HL-60 (cell line): ENCODE measurements around the gene S100A9.

Experiments used
- DNase-seq, 2 experiments: peaks; one replicate each; pipeline ENCODE4 v3.0.0-alpha.2; 2010 to 2020; ENCODE audit warnings: low read depth in 1 of 2, low spot score in 1 of 2
- H3K27ac ChIP-seq: fragments of 250-450 bp; sonication (Bioruptor Pico); replicated peaks from 2 replicates; pipeline ENCODE4 v1.5.1; 2020; ENCODE audit warnings: mild to moderate bottlenecking, moderate library complexity
- H3K27me3 ChIP-seq: fragments of 250-450 bp; sonication (Bioruptor Pico); 2 replicates; pipeline ENCODE4 v1.5.1; 2021; ENCODE audit warnings: mild to moderate bottlenecking, moderate library complexity; ENCODE audit not compliant: insufficient read depth, poor library complexity, severe bottlenecking
- H3K4me3 ChIP-seq: replicated peaks from 2 replicates; pipeline ENCODE4 v1.5.1; 2011; ENCODE audit warnings: mild to moderate bottlenecking, control low read depth, low read length; ENCODE audit not compliant: insufficient read depth
- GABPA ChIP-seq: IDR thresholded peaks from 2 replicates; pipeline ENCODE4 v1.6.1; 2012; ENCODE audit warnings: low read depth
- POLR2AphosphoS5 ChIP-seq: IDR thresholded peaks from 2 replicates; pipeline ENCODE4 v1.6.1; 2012; ENCODE audit warnings: low read depth
- REST ChIP-seq: IDR thresholded peaks from 2 replicates; pipeline ENCODE4 v1.6.1; 2012; ENCODE audit warnings: low read depth; ENCODE audit not compliant: insufficient replicate concordance
- SPI1 ChIP-seq: IDR thresholded peaks from 2 replicates; pipeline ENCODE4 v1.6.1; 2012; ENCODE audit warnings: low read depth, mild to moderate bottlenecking, borderline replicate concordance
- TF ChIP-seq, protein P1 (sequence below): IDR thresholded peaks from one replicate; pipeline ENCODE4 v1.5.1; 2011; ENCODE audit warnings: low read length, control low read depth, inconsistent platforms; ENCODE audit not compliant: insufficient read depth

S100A9 gene

GRCh38 chr1:153401461-153401860 is 43.8 kb downstream of the S100A9 start:
- Histone ChIP-seq H3K27me3 (no peaks in the 10 kb centered on the region), H3K4me3 (no peak overlapping the region), H3K27ac (no peak overlapping the region)
- DNase-seq: no peak
- TF ChIP-seq REST (no peak), SPI1 (no peak), POLR2AphosphoS5 (no peak)
- TF ChIP-seq, protein P1, sequence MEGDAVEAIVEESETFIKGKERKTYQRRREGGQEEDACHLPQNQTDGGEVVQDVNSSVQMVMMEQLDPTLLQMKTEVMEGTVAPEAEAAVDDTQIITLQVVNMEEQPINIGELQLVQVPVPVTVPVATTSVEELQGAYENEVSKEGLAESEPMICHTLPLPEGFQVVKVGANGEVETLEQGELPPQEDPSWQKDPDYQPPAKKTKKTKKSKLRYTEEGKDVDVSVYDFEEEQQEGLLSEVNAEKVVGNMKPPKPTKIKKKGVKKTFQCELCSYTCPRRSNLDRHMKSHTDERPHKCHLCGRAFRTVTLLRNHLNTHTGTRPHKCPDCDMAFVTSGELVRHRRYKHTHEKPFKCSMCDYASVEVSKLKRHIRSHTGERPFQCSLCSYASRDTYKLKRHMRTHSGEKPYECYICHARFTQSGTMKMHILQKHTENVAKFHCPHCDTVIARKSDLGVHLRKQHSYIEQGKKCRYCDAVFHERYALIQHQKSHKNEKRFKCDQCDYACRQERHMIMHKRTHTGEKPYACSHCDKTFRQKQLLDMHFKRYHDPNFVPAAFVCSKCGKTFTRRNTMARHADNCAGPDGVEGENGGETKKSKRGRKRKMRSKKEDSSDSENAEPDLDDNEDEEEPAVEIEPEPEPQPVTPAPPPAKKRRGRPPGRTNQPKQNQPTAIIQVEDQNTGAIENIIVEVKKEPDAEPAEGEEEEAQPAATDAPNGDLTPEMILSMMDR: no peak

DNA sequence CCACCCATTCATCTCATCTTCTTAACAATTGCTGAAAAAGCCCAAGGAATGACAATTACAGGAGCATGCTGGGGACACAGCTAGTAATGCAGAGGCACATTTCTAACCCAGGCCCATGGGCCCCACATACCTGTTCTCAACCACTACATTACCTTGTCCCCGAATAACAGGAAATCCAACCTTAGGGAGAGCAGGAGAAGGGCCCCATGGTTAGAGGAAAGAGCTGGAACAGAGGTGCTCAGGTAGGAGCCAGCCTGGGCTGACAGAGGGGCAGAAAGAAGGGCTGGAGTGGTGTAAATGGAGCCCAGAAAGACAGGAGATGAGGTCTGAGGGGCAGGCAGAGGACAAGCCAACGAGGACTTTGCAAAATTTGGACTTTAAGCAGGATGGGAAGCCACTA is 44.6 kb downstream of the S100A9 start:
- no peaks in the 10 kb centered on the region for H3K27me3 ChIP-seq
- no peak overlapping the region for H3K27ac ChIP-seq
- TF ChIP-seq REST (no peak), SPI1 (no peak)
- TF ChIP-seq, protein P1: no peak
- H3K4me3 ChIP-seq: no peak overlapping the region
- DNase-seq: no peak

- H3K27ac ChIP-seq: no peak overlapping the region
- peak in 1 of 2 experiments; percentile 68 for DNase-seq
- no peak for TF ChIP-seq SPI1
- no peak for TF ChIP-seq GABPA
- no peak for TF ChIP-seq POLR2AphosphoS5
- TF ChIP-seq, protein P1: no peak
- no peak for TF ChIP-seq REST
- no peak overlapping the region for H3K4me3 ChIP-seq
- H3K27me3 ChIP-seq: no peaks in the 10 kb centered on the region
These were observed 45.9 kb downstream of the S100A9 start for GRCh38 chr1:153403421-153404085.
